ENCODE results near the gene CPT1C.

The CPT1C gene

GRCh38 chr19:49645592-49645991 is 45.3 kb upstream of the CPT1C start:
- TF ChIP-seq POLR2AphosphoS5 (IDR thresholded peaks at IDR 0.05; ENCODE audit: low read depth, low read length) (no peak), FOXP2 (optimal IDR thresholded peaks at IDR 0.05; ENCODE audit: borderline replicate concordance, extremely low read depth, extremely low read length, insufficient read depth) (no peak), TAF1 (IDR thresholded peaks at IDR 0.05; ENCODE audit: borderline replicate concordance, insufficient read depth, low read length) (no peak), SIN3A (IDR thresholded peaks at IDR 0.05; ENCODE audit: borderline replicate concordance, insufficient read depth, low read length) (no peak), REST (IDR thresholded peaks at IDR 0.05; ENCODE audit: insufficient read depth in 1 of 2, low read depth in 2 of 2, low read length in 2 of 2) (no peak)

GRCh38 chr19:49645995-49646394 is 44.9 kb upstream of the CPT1C start:
- TF ChIP-seq POLR2AphosphoS5 (IDR thresholded peaks at IDR 0.05; ENCODE audit: low read depth, low read length) (no peak), TAF1 (IDR thresholded peaks at IDR 0.05; ENCODE audit: borderline replicate concordance, insufficient read depth, low read length) (no peak), SIN3A (IDR thresholded peaks at IDR 0.05; ENCODE audit: borderline replicate concordance, insufficient read depth, low read length) (no peak), REST (IDR thresholded peaks at IDR 0.05; ENCODE audit: insufficient read depth in 1 of 2, low read depth in 2 of 2, low read length in 2 of 2) (no peak), FOXP2 (optimal IDR thresholded peaks at IDR 0.05; ENCODE audit: borderline replicate concordance, extremely low read depth, extremely low read length, insufficient read depth) (no peak)

- TF ChIP-seq SIN3A (IDR thresholded peaks at IDR 0.05; ENCODE audit: borderline replicate concordance, insufficient read depth, low read length): no peak
- TF ChIP-seq POLR2AphosphoS5 (IDR thresholded peaks at IDR 0.05; ENCODE audit: low read depth, low read length): no peak
- TF ChIP-seq TAF1 (IDR thresholded peaks at IDR 0.05; ENCODE audit: borderline replicate concordance, insufficient read depth, low read length): no peak
- no peak for TF ChIP-seq REST (IDR thresholded peaks at IDR 0.05; ENCODE audit: insufficient read depth in 1 of 2, low read depth in 2 of 2, low read length in 2 of 2)
- no peak for TF ChIP-seq FOXP2 (optimal IDR thresholded peaks at IDR 0.05; ENCODE audit: borderline replicate concordance, extremely low read depth, extremely low read length, insufficient read depth)
These were observed 44.3 kb upstream of the CPT1C start for GRCh38 chr19:49646586-49646985.

GRCh38 chr19:49651029-49651819 is 39.7 kb upstream of the CPT1C start:
- no peak for TF ChIP-seq SIN3A (IDR thresholded peaks at IDR 0.05; ENCODE audit: borderline replicate concordance, insufficient read depth, low read length)
- no peak for TF ChIP-seq POLR2AphosphoS5 (IDR thresholded peaks at IDR 0.05; ENCODE audit: low read depth, low read length)
- TF ChIP-seq TAF1 (IDR thresholded peaks at IDR 0.05; ENCODE audit: borderline replicate concordance, insufficient read depth, low read length): no peak
- no peak for TF ChIP-seq REST (IDR thresholded peaks at IDR 0.05; ENCODE audit: insufficient read depth in 1 of 2, low read depth in 2 of 2, low read length in 2 of 2)
- no peak for TF ChIP-seq FOXP2 (optimal IDR thresholded peaks at IDR 0.05; ENCODE audit: borderline replicate concordance, extremely low read depth, extremely low read length, insufficient read depth)
